NCI-H1092 (cell line): ENCODE measurements around the gene CTXND1.

Source experiments
- DNase-seq: peaks from one replicate; lab custom pipeline; 2025; lab: John Stamatoyannopoulos, UW

Gene CTXND1

DNA sequence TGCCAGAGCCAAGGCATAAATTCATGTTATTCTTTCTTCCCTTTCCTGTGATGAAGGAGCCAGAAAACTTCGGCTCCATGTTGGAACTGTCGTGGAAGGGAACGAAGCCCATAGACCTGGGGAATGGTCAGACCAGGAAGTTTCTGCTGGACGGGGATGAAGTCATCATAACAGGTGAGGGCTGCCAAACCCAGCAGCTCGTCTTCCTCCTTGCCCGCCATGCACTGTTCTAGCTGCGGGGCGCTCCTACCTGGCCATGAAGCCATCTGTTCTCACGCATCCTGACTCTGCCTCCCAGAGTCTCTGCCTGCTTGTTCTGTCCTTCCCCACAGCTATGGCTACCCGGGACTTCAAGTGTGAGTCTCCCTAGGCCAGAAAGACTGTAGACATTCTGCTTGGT is 71.0 kb downstream of the CTXND1 start:
- DNase-seq: no peak

DNA sequence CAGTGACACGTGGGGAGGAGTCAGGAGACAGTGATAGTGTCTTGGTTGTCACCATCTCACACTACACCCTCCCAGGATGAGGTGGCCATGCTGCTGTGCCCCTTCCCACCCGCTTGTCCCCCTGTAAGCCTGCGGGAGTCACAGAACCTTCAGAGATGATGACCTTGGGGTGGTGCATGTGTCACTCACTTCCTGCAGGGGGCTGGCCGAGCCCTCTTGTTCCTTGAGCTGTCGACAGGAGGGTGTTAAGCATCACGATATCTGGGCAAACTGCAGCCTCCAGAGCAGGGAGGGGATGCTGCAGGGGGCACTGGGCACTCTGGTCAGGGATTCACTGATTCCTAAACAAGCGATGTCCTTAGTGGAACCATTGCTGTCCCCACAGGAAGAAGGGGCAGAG is 71.5 kb downstream of the CTXND1 start:
- no peak for DNase-seq

DNA sequence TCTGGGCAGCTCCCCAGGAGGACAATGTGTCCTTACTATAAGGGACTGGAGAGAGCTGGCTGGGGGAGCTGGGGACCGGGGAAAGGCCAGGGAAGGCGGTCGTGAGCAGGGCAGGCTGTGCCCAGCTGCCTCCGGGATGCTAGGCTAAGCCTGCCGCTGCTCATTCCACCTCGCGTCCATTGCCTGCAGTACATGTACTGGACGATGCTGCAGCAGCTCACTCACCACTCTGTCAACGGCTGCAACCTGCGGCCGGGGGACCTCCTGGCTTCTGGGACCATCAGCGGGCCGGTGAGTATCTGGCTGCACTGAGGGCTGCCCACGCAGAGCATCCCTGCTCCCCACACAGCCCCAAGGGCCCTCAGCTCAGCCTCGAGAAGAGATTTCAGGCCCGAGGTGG is 72.1 kb downstream of the CTXND1 start:
- no peak for DNase-seq

DNA sequence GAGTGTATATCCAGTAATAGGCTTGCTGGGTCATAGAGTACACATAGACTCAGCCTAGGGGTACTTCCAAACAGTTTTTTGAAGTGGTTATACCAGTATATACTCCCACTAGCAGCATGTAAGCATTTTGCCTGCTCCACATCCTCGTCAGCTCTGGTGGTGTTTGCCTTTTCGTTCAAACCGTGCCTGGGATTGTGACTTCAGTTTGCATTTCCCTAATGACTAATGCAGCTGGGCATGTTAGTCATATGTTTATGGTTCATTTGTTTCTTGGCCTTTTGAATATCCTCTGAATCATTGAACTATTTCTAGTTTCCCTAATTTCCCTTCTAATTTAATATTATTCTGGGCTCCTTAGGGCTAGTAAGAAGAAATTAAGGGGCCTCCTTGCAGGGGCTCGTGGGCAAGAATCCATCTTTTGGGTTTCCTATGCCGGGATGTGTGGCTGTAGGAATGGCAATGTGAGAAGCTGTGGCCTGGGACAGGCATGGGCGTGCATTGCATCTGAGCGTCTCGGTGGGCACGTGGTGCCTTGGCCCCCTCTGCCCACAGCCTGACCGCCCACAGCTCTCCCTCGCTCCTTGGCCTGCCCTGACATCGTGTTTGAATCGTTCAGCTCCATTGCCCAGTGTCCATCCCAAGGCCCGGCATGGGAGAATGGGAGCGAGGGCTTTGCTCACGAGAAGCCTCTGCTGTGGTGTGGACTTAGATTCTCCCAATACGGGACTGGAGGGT is 72.8 kb downstream of the CTXND1 start:
- DNase-seq: no peak

DNA sequence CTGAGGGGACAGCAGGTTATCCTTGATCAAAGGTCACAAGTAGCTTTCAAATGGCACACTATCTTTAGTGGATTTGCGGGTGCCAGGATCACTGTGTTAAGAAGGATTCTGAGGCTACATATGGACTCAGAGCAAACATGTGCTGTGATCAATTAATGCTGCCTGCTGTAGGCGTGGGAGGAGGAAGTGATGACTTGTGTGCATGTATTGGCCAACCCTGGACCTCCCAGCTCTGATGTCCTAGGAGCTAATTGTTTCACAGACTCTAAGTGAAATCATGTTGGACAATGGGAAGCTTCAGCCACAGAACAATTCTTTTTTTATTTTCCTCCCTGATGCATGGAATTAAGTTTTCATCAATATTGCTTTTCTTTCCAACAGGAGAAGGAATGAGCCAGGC is 74.9 kb downstream of the CTXND1 start:
- DNase-seq: no peak

DNA sequence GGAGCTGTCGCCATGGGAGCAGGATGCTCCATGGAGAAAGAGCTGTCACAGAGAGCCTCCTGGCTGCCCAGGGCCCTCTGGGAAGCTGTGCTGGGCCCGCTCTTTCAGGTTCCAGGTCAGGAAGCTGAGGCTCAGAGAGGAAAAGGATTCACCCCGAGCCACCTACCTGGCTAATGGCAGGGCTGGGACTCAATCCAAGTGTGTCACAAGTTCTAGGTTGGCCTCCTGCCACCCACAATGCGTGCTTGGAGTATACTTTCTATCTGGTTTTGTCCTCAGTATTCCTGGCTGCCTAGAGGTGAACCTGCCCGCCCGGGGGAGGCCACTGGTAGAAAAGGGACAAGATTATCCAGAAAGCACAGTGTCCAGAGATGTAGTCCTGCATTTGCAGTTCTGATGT is 75.6 kb downstream of the CTXND1 start:
- DNase-seq: no peak

DNA sequence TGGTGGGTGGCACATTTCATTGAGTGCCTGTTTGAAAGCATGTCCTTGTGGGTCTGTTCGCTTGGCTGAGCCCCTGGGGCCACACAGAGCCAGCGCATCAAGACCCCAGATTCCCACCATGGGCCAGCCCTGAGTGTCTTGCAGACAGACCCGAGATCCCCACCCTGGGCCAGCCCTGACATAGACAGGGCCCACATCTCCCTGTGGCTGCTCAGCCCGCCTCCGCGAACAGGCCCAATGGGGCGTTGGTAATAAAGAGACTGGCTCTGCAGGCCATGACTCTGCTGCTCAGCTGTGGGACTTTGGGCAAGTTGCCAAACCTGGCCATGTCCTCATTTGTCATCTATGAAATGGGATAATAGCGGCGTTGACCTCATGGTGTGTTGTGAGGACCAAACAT is 76.6 kb downstream of the CTXND1 start:
- DNase-seq: no peak

DNA sequence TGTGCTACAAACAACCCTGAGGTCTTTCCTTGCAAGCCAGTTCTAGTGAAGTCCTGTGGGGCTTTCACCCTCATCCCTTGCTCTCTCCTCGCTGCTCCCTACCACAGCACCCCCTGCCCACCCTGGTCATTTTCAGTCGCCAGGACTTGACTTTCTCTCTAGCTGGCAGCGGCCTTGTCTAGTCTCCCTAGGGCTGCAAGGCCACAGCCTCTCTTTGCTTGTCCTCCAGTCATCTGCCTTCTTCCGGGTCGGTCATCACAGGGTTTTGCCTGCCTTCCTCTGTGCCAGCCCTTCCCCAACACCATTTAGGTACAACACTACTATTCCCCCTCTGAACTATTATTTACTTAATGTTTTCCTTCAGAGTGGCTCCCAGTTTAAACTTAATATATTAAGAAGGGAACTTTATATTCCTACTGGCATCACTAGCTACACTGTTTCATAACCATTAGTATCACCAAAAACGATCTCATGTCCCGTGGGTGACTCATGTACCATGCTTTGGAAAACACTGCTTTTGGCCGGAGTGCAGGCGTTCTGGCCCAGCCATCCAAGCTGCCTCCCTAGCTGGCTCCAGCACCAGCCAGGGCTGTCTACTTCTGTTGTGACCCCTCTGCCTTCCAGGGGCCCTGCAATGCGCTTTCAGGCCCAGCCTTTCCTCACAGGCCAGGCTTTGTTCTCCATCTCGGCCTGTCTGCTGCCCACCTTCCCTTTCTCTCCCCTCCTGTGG is 77.8 kb downstream of the CTXND1 start:
- DNase-seq: no peak

DNA sequence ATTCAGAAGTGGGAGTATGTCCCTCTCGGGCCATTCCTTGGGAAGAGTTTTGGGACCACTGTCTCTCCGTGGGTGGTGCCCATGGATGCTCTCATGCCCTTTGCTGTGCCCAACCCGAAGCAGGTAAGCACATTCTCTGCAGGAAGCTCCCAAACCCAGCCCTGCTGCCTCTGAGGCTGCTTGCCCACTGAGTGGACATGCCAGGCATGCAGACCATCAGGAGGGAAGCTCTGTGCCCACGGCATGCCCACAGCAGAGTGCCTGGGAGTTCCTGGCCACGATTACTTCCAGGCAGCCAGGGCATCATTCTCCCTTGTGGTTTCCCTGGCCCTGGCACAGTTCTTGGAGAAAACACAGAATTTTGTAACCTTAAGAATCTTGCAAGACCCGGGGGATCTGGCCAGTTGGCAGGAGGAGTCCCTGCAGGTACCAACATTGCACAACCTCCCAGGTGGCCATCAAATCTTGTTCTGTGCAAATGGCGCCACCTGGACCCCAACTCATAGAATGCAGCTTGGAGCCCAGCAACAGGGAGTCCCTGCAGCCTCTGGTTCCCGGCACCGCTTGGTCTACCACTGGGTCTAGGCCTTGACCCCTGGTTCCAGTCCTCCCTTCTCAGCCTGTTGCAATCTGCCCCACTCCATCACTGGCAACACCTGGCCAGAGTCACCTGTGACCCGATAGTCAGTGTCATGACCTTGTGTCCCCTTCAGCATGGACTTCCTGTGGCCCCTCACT is 78.8 kb downstream of the CTXND1 start:
- peak; percentile 3 for DNase-seq

DNA sequence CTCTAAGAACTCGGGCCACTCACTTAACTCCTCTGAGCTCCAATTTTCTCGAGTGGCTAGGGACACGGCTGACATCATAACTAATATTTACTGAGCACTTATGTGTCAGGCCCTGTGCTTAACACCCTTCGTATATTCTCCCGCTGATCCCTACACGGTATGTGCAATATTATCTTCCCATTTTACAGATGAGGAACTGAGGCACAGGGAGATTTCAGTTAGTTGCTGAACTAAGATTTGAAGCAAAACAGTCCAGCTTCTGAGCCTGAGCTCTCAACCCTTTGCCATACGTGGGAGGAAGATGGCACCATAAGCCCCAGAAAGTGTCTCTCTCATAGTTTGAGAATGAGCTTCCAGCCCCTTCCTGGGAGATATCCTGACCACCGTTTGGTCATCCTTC is 79.6 kb downstream of the CTXND1 start:
- DNase-seq: no peak

DNA sequence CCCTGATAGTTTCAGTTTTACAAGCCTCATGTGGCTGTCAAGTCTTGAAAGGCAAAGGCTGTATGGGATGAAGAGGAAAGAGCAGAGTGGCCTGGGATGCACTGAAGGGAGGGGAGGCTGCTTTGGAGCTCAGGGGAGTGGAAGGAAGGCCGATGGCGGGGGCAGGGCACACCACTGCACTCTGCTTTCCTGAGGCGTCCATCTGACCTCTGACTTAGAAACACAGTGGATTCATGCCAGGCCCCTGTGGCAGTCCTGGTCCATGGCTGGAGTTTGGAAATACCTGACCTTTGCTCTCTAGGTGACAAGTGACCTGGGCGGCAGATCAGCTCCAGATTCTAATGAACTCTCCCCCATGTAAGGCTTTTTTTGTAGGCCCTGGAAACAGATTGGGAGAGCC is 80.2 kb downstream of the CTXND1 start:
- no peak for DNase-seq

DNA sequence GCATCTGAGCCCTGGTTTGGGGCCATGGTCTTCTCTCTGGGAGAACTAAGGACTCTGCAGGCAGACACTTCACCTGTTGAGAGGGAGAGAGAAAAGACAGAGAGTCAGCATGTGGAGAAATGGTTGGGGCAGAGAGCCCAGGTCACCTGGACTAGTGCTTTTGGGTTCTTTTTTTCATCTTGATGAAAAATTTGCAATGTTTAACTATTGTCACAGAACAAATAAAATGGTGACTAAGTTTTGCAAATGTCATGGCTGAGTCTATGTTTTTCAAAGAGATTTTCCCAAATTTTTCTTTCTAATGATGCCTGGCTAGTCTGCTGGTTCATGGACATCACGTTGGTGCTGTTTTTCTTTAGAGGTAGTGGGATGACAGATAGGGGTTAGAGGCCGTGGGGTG is 81.4 kb downstream of the CTXND1 start:
- no peak for DNase-seq

DNA sequence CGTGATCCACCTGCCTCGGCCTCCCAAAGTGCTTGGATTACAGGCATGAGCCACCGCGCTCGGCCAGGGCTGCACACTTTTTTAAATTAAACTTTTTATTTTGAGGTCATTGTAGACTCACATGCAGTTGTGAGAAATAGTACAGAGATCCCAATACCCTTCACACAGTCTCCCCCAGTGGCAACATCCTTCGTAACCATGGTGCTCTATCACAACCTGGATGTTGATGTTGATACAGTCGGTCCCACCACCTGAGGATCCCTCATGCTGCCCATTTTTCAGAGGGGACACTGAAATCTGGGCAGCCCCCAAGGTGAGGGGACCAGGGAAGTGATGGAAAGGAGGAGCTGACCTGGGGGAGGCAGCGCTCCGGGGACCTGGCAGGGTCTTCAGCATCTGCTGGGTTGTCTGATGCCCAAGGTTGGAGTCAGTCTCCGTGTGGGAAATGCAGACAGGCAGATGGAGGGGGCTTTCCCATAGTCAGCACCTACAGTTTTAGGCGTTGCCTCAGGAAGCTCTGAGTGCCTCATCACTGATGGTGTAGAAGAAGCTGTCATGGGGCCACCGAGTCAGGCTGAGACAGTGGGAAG is 82.2 kb downstream of the CTXND1 start:
- DNase-seq: no peak

DNA sequence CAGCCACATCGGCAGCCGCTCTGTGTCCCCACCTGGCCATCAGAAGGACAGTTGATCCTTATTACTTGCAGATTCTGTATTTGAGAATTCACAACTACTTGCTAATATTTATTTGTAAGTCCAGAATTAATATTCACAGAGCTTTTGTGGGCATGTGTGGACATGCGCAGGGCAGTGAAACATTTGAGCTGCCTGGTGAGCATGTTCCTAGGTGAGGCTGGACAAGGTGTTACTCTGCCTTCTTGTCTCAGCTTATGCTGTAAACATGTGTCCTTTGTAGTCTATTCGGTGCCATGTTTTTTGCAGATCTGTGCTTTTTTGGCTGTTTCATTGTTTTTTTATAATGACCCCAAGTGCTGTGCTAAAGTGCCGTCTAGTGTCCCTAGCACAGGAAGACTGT is 83.6 kb downstream of the CTXND1 start:
- no peak for DNase-seq

DNA sequence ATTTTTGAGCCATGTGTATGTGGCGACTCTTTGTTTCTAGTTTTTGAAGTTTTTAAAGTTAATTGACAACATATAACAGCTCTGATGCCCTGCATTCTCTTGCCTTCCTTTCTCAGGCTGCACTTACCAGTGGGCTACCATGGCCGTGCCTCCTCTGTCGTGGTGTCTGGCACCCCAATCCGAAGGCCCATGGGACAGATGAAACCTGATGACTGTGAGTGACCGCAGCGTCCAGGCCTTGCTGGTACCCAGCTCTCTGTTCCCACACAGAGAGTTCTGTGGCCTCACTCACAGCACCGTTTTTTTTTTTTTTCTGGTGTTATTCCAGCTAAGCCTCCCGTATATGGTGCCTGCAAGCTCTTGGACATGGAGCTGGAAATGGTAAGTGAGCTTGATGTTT is 84.1 kb downstream of the CTXND1 start:
- DNase-seq: no peak

DNA sequence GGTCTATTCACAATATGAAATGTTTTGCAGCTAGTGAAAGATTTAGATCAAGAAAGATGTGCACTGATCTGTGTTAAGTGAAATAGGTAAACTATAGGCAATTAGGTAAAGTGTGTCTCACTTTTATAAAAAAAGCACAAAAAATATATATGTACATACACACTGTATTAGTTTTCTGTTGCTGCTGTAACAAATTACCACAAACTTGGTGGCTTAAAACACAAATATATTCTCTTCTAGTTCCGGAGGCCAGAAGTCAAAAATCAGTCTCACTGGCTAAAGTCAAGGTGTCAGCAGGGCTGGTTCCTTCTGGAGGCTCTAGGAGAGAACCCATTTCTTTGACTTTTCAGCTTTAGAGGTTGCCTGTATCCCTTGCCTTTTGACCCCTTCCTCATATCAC is 88.1 kb downstream of the CTXND1 start:
- no peak for DNase-seq

DNA sequence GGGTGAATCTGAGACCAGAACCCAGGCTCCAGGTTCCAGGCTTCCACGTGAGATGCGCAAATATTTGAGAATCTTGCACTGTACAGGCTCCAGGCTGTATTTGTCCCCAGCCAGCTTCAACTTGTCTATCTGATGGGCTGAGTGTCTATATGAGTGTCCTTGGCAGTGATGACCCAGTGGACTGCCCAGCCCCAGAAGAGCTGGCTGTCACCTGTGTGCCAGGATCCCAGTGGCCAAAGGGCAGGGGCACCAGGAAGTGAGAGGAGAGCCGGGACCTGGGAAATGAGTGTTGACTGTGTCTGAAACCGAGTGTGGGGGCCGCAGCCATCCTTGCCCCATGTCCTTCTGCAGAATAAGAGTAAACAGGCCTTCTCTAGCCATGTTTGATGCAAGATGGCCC is 88.8 kb downstream of the CTXND1 start:
- DNase-seq: no peak

DNA sequence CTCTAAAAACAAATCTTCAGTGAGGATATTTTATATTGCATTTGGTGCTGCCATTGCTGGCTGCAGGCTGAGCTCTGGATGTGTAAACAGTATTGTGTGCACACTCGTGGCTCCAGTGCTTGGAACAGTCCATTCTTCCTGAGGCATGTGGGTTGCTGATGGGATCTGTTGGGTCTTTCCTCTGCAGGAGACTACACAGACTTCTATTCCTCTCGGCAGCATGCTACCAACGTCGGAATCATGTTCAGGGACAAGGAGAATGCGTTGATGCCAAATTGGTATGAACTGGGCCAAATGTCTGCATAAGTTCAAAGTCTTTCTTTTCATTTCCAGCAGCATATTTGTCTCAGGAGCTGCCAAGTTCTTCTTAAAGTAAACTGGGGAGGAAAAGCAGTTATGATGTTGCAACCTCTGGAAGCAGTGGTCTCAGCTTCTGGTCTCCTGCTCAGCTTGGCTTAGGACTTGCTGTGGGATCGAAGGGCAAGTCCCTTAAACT is 89.9 kb downstream of the CTXND1 start:
- DNase-seq: no peak

DNA sequence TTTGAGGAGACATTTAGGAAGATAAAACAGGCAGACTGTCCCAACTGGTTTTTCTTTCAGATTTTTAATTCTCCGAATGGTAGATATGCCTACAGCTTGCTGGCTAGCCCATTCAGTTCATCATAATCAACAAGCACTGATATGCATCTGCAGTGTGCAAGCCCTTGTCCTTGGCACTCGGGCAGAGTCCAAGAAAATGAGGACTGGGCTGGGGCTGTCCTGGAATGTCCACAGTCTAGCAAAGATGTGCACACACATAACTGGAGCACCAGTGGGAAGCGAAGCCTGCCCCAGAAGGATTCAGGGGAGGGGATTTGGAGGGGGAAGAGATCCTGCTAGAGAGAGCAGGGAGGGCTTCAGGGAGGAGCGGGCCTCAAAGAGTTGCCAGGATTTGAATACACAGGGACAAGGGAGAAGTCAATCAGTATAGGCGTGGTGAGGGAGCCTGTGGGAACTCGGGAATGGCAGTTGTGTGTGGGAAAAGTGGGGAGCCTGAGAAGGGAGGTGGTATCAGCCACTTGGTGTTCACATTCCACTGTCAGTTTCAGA is 90.5 kb downstream of the CTXND1 start:
- no peak for DNase-seq

DNA sequence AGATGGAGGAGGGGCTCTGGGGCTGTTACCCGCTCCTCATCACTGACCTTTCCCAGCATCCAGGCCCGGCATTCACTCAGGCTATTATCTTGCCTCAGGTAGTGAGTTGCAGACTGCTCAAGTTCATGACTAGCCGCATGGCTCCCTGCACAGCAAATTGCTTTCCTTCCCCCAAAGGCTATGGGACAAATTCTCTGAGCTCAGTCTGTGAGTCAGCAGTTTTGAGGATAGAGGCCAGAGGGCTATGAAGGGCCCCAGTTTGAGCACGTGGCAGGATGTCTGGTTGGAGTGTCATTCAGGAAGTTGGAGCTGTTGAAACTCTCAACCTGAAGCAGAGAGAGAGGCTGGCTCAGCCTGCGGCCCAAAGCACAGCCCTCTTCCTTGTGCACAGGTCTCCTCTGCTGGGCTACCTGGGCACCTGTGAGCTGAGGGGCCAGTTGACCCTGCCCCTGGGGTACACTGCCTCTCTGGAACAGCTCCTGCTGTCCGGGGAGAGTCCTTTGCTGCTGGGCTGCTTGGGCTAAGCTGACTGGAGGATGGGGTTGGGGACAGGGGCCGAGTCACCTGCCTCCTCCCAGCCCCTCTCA is 91.3 kb downstream of the CTXND1 start:
- no peak for DNase-seq

DNA sequence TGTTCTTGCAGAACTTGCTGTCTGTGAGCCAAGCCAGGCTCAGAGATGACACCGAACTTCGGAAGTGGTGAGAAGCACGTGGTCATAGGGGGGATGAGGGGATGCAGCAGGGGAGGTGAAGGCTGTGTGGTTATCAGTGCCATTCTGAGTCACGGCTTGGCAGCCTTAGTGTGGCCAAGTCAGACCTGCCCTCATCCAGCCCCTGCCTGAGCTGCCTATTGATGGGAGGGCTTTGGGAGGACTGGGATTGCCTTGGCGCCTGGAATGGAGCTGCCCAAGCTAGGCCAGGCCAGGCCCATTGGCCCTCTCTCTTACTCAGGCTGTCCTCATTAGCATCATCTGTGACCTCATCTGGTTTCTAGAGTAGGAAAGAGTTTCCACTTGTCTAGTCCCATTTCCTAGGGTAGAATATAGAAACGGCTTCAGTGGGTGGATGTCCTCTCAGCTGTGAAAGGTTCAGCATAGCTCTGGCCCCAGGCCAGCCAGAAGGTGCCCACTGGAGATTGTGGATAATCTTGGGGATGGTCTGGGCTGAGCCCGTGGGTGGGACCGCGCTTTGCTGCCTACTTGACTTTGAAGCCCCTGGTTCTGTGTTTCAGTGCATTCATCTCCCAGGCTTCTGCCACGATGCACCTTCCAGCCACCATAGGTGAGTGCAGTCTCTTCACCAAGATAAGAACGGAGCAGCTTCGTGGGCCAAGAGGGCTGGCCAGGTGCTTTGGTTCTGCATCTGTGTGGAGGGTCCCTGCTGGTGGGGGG is 92.0 kb downstream of the CTXND1 start:
- DNase-seq: no peak
